Rectal smooth muscle tissue (tissue), 1 donor: ENCODE data around the gene GLIPR1L1.

ENCODE experiments used
- H3K27ac ChIP-seq: one replicate; pipeline ENCODE4 v1.7.0; 2013; ENCODE audit warnings: low read depth, low read length, inconsistent platforms
- H3K27me3 ChIP-seq: one replicate; pipeline ENCODE4 v1.7.0; 2013; ENCODE audit warnings: low read length; ENCODE audit not compliant: control insufficient read depth, insufficient read depth
- H3K36me3 ChIP-seq: one replicate; pipeline ENCODE4 v1.7.0; 2013; ENCODE audit warnings: low read length; ENCODE audit not compliant: control insufficient read depth, insufficient read depth
- H3K4me1 ChIP-seq: one replicate; pipeline ENCODE4 v1.7.0; 2013; ENCODE audit warnings: low read length; ENCODE audit not compliant: control insufficient read depth, insufficient read depth
- H3K4me3 ChIP-seq: one replicate; pipeline ENCODE4 v1.7.0; 2013; ENCODE audit warnings: low read length
- H3K9ac ChIP-seq: one replicate; pipeline ENCODE4 v1.7.0; 2013; ENCODE audit warnings: low read length

GLIPR1L1 gene

DNA sequence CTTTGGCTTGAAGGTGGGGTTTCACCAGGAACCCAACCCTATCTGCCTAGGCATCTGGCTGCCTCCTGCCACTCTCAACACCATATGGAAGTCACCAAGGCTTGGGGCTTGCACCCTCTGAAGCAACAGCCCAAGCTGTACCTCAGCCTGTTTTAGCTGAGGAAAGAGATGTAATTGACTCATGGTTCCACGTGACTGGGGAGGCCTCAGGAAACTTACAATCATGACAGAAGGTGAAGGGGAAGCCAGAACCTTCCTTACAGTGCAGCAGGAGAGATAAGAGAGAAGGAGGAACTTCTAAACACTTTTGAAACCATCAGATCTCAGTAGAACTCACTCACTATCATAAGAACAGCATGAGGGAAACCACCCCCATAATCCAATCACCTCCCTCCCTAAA is 26.9 kb downstream of the GLIPR1L1 start:
- no peaks in the 10 kb centered on the region for H3K4me1 ChIP-seq

GRCh38 chr12:75364919-75365318 is 30.4 kb downstream of the GLIPR1L1 start:
- H3K36me3 ChIP-seq = no peaks in the 10 kb centered on the region
- H3K4me3 ChIP-seq = no peak overlapping the region
- no peaks in the 10 kb centered on the region for H3K4me1 ChIP-seq
- H3K27me3 ChIP-seq = no peaks in the 10 kb centered on the region
- no peak overlapping the region for H3K9ac ChIP-seq
- H3K27ac ChIP-seq = no peak overlapping the region

More for the DNA sequence above, 26.9 kb downstream of the GLIPR1L1 start:
- H3K36me3 ChIP-seq = no peaks in the 10 kb centered on the region
- no peak overlapping the region for H3K9ac ChIP-seq
- no peak overlapping the region for H3K4me3 ChIP-seq
- H3K27ac ChIP-seq = no peak overlapping the region
- no peaks in the 10 kb centered on the region for H3K27me3 ChIP-seq

DNA sequence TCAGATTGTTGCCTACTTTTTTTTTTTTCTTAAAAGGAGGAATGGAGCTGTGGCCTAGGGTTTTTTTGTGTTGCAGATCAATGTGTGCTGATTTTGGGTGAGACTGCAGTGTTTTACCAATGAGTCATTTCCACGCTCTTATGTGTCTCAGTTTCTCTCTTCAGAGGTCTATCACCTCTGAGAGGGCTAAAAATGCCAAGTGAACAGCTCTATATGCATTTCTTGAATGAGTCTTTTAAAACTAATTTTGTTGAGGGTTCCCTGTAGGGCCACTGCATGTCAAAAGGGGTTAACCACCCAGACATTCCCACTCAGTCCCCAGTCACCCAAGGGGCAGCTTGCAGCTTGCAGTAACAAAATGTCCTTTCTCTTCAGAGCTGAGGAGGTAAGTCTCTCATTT is 32.2 kb downstream of the GLIPR1L1 start:
- Histone ChIP-seq H3K4me1 (no peaks in the 10 kb centered on the region), H3K36me3 (no peaks in the 10 kb centered on the region), H3K4me3 (no peak overlapping the region), H3K27me3 (no peaks in the 10 kb centered on the region), H3K9ac (no peak overlapping the region), H3K27ac (no peak overlapping the region)

DNA sequence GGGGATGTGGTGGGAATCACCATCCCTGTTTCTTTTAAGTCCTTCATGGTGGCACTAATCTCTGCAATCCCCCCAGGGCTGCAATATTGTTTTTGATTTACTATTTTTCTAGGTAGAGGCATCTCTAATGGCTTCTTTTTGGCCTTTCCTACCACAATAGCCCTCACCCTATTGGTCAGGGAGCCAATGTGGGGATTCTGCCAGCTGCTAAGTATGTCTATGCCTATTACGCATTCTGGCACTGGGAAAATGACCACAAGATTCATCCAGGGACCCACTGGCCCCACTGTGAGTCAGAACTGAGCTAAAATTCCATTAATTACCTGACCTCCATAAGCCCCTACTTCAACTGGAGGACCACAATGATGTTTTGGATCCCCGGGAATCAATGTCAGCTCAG is 40.5 kb downstream of the GLIPR1L1 start:
- Histone ChIP-seq H3K36me3 (no peaks in the 10 kb centered on the region), H3K9ac (no peak overlapping the region), H3K4me3 (no peak overlapping the region), H3K27me3 (no peaks in the 10 kb centered on the region), H3K27ac (no peak overlapping the region), H3K4me1 (no peaks in the 10 kb centered on the region)

DNA sequence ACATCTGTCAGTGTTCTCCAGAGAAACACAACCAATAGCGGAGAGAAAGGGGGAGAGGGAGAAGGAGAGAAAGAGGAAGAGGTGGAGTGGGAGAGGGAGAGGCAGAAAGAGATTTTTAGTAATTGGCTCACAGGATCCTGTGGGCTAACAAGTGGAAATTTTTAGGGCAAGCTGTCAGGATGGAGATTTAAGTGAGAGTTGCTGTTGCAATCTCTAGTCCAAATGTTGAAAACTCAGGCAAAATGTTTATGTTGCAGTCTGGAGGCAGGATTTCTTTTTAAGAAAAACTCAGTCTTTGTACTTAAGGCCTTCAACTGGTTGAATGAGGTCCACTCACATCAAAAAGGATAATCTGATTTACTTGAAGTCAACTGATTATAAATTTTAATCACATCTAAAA is 43.9 kb downstream of the GLIPR1L1 start:
- Histone ChIP-seq H3K4me3 (no peak overlapping the region), H3K27ac (no peak overlapping the region), H3K4me1 (no peaks in the 10 kb centered on the region), H3K36me3 (no peaks in the 10 kb centered on the region), H3K9ac (no peak overlapping the region), H3K27me3 (no peaks in the 10 kb centered on the region)

- Histone ChIP-seq H3K27ac (peak overlapping the region; percentile 68), H3K27me3 (no peaks in the 10 kb centered on the region), H3K4me3 (no peak overlapping the region), H3K9ac (no peak overlapping the region), H3K4me1 (no peaks in the 10 kb centered on the region), H3K36me3 (no peaks in the 10 kb centered on the region)
These were observed 54.6 kb downstream of the GLIPR1L1 start for GRCh38 chr12:75389061-75389460.

DNA sequence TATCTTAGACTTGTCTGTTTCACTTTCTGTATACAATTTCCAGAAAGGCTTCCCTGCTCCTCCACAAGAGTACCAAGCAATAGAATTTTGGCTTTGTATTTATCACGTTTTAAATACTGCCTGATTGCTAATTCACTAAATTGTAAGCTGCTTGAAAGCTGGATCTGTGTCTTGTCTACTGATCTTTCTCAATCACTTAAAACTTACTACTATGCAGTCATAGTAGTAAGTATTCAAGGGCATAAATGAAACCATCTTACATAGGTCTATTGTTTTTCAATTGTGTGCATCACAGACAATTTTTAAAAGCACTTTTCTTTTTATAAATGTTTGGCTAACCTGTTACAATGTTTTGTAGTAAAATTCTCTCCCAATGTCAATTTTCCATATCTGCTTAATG is 55.2 kb downstream of the GLIPR1L1 start:
- Histone ChIP-seq H3K4me3 (peak overlapping the region; percentile 45), H3K27me3 (no peaks in the 10 kb centered on the region), H3K9ac (no peak overlapping the region), H3K36me3 (no peaks in the 10 kb centered on the region), H3K4me1 (no peaks in the 10 kb centered on the region), H3K27ac (peak overlapping the region; percentile 68)

DNA sequence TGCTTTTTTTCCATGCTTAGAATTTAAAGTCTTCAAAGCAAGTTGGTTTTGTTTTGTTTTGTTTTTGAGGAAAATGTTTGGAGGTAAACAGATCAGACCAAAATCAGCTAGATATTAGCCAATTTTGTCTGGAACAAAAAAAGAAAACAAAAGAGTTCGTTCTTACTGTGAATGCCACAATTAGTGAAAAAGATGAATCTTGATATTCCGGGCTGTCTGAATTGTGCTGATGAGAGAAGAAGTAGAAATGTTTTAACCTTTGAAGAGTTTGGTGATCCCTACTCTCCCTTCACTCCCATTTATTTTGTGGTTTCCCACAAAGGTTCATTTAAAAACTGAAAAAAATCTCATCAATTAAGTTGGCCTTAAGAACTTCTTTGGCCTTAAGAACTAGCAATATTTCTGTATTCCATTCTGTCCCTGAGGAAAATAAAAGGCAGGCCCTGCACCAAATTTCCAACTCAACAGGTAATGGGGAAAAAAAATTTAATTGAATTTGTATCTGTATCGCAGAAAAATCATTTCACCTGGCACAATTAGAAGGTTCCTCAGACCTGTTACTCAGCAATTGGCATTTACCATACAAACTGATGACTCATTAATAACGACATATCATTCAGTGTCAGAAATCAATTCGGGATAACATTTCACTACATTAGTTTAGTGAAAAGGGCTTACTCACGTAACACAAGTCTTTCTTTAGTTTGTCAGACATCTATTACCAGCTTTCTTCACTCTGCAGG is 55.9 kb downstream of the GLIPR1L1 start:
- Histone ChIP-seq H3K4me1 (no peaks in the 10 kb centered on the region), H3K4me3 (peak overlapping the region; percentile 76), H3K27ac (peak overlapping the region; percentile 68), H3K9ac (no peak overlapping the region), H3K27me3 (no peaks in the 10 kb centered on the region), H3K36me3 (no peaks in the 10 kb centered on the region)

DNA sequence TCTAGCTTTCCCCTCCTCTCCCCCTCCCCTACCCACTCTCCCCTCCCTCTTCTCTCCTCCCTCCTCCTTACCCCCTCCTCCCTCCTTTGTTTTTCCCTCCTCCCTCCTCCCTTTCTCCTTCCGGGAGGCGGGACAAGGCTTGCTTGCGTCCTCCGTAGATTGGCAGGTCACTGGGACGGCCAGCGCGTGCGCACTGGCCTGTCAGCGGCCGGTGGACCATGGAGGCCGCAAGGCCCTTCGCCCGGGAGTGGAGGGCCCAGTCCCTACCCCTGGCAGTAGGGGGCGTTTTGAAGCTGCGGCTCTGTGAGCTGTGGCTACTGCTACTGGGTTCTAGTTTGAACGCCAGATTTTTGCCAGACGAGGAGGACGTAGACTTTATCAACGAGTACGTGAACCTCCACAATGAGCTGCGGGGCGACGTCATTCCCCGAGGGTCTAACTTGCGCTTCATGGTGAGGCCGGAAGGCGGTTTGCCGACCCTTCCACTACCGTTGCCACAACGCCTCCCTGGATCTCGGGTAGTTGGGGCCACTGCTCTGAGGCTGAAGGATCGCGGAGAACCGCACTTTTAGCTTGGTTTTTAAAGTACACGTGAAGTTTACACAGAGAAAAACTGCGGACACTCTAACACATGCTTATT is 56.5 kb downstream of the GLIPR1L1 start, which contains the start of gene GLIPR1L2:
Gene GLIPR1L2 (plus strand): TSS at position 191 of the 640 bp plus-strand sequence. CDS start 28 bp downstream, at position 219.
- H3K9ac ChIP-seq = peak within 1 kb of the TSS; percentile 77

DNA sequence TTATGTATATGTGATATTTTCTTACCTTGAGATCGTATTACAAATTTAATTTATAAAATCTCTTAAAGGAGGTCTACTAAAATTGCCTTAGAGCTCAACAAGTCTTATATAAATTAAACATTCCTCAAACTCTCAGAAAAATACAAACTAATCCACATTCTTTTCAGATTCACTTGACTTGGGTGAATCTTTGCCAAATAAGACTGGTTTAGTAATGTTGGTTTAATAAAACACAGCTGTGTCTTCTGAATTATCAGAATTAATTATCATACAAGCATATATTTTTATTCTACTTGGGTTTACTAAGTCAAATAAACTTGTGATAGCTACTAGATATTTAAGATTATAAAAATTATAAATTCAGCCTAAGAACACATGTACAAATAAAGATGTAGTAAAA is 69.8 kb downstream of the GLIPR1L1 start:
- Histone ChIP-seq H3K4me3 (no peak overlapping the region), H3K9ac (no peak overlapping the region), H3K27ac (no peak overlapping the region), H3K27me3 (no peaks in the 10 kb centered on the region), H3K4me1 (no peaks in the 10 kb centered on the region), H3K36me3 (no peaks in the 10 kb centered on the region)

More for the DNA sequence above, 56.5 kb downstream of the GLIPR1L1 start, which contains the start of gene GLIPR1L2:
- H3K27me3 ChIP-seq = no peaks in the 10 kb centered on the region
- no peaks in the 10 kb centered on the region for H3K36me3 ChIP-seq
- peak within 1 kb of the TSS; percentile 88 for H3K27ac ChIP-seq
- H3K4me1 ChIP-seq = no peaks in the 10 kb centered on the region
- peak within 1 kb of the TSS; percentile 76 for H3K4me3 ChIP-seq

DNA sequence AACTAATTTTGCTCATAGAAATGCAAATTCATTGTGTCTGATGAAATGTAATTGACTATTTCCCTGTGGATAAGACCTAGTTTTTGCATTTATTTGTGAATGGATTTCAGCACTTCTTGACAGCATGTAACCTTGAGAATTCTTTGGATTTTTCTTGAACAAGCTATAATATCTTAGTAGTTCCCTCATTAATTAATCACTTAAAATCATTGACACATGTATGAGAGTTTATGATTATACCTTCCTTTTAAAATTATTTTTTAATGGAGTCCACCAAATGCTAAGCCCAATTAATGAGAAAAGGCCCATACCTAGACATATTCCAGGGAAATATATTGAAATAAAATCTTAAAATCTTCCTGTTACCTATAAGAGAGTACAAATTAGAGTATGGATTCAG is 73.2 kb downstream of the GLIPR1L1 start:
- Histone ChIP-seq H3K27me3 (no peaks in the 10 kb centered on the region), H3K27ac (no peak overlapping the region), H3K9ac (no peak overlapping the region), H3K36me3 (no peaks in the 10 kb centered on the region), H3K4me1 (no peaks in the 10 kb centered on the region), H3K4me3 (no peak overlapping the region)

DNA sequence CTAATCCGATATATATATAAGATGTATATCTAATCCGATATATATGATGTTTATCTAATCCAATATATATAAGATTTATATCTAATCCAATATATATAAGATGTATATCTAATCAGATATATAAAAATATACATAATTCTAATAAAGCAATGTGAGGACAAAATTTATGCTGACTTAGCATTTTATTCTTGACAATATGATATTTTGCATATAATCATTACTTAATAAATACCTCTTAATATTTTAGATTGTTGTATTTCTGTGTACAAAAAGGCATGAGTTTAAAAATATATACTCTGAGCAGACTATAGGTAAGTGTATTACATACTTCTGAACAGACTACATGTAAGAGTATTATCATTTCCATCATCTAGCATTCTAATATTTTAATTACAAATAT is 75.4 kb downstream of the GLIPR1L1 start:
- no peaks in the 10 kb centered on the region for H3K4me1 ChIP-seq
- H3K4me3 ChIP-seq = no peak overlapping the region
- no peaks in the 10 kb centered on the region for H3K36me3 ChIP-seq
- no peak overlapping the region for H3K27ac ChIP-seq
- H3K9ac ChIP-seq = no peak overlapping the region
- no peaks in the 10 kb centered on the region for H3K27me3 ChIP-seq

GRCh38 chr12:75414671-75415070 is 80.2 kb downstream of the GLIPR1L1 start:
- Histone ChIP-seq H3K27ac (no peak overlapping the region), H3K4me3 (no peak overlapping the region), H3K4me1 (no peaks in the 10 kb centered on the region), H3K9ac (no peak overlapping the region), H3K27me3 (no peaks in the 10 kb centered on the region), H3K36me3 (no peaks in the 10 kb centered on the region)
